Subcutaneous abdominal adipose tissue (tissue), 5 donors: Measurements from ENCODE around the gene COMMD1.
"Not testable (repeated sequence)": the region's sequence is repeated elsewhere in the genome, so short reads cannot be mapped to it uniquely, and the experiment has no call there.

Source experiments
- H3K27ac ChIP-seq: one replicate; pipeline ENCODE4 v1.7.0; 2013; ENCODE audit warnings: low read depth, mild to moderate bottlenecking, inconsistent platforms, low read length, moderate library complexity
- H3K27me3 ChIP-seq, 5 donors: one replicate each; pipeline ENCODE4 v1.7.0; 2013; ENCODE audit warnings: low read length in 5 of 5, inconsistent platforms in 1 of 5; ENCODE audit not compliant: control insufficient read depth in 5 of 5, insufficient read depth in 4 of 5
- H3K36me3 ChIP-seq, 5 donors: one replicate each; pipeline ENCODE4 v1.7.0; 2013; ENCODE audit warnings: low read length in 5 of 5; ENCODE audit not compliant: control insufficient read depth in 5 of 5, insufficient read depth in 5 of 5
- H3K4me1 ChIP-seq, 5 donors: one replicate each; pipeline ENCODE4 v1.7.0; 2013; ENCODE audit warnings: low read length in 5 of 5, mild to moderate bottlenecking in 3 of 5, moderate library complexity in 1 of 5; ENCODE audit not compliant: control insufficient read depth in 5 of 5, insufficient read depth in 5 of 5
- H3K4me3 ChIP-seq, 5 donors: one replicate each; pipeline ENCODE4 v1.7.0; 2013; ENCODE audit warnings: low read length in 5 of 5, low read depth in 1 of 5
- H3K9ac ChIP-seq, 5 donors: one replicate each; pipeline ENCODE4 v1.7.0; 2013; ENCODE audit warnings: low read length in 5 of 5, mild to moderate bottlenecking in 4 of 5, moderate library complexity in 3 of 5
- H3K9me3 ChIP-seq, 5 donors: one replicate each; pipeline ENCODE4 v1.7.0; 2013; ENCODE audit warnings: low read length in 5 of 5; ENCODE audit not compliant: control insufficient read depth in 5 of 5
- donor health status: healthy.
- donor health status: healthy.
- donor health status: healthy.
- donor health status: healthy.
- donor health status: healthy.

COMMD1 gene

DNA sequence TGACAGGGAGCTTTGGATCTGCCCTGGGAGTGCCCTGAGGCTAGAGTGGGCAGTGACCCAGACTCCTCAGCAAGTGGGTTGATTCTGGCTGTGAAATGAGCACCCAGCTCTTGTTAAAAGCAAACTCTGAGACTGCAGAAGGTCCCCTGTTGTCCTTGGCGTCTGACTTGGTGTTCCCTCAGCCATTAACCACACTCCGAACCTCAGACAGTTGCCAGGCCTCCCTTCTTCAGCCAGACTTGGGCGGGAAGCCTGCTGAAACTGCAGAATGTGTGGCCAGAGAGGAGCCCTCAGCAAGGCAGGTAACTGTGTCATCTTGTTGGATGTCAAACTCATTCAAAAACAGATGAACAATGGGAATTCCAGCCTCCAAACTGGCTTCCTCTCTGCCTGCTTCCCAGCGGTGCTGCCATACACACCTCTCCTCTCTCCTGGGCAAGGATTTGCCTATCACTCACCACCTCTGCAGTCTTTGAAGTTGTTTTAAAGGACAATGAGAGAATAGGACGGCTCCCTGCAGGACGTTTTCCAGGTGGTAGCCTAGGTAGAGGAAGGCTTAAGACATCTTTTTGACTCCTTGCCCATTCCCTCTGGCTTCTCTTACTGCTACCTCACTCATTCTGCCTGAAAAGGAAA is 251.5 kb downstream of the COMMD1 start:
- Histone ChIP-seq H3K27me3 (no peaks in the 10 kb centered on the region), H3K4me3 (no peak overlapping the region), H3K9ac (no peak overlapping the region), H3K27ac (no peak overlapping the region), H3K9me3 (peaks cover 0 to 8% (median 3%) of the 10 kb centered on the region in 5 donors), H3K4me1 (peaks cover 0 to 6% (median 0%) of the 10 kb centered on the region in 5 donors), H3K36me3 (no peaks in the 10 kb centered on the region)

DNA sequence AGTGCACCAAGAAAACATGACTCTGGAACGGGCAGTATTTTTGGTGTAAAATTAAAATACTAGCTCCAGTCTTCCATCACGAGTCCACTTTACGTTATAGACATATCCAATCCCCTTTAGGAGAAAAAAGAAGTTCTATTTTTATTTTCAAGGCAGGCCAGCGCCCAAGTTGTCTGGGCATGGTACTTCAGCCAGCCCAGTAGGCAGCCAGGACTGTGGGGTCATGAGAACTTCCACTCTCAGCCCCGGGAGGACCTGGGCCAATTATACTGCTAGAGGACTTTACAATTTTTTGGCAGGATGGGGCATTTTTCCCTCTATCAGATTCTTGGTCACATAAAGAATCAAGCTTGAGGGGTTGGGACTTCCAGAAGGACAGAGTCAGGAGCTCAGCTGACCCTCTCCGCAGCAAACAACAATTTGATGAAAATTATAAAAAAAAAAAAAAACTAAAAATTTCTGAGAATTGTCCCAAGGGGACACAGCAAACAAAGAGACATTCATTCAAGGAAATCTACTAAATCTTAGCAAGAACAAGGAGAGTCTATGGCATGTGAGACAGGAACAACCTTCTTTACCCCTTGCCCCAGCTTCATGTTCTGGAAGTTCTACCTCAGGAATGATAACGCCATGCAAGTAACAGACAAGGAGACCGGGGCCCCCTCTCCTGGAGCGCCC is 253.1 kb downstream of the COMMD1 start:
- Histone ChIP-seq H3K4me1 (peaks cover 0 to 6% (median 0%) of the 10 kb centered on the region in 5 donors), H3K4me3 (no peak overlapping the region), H3K9me3 (peaks cover 0 to 8% (median 3%) of the 10 kb centered on the region in 5 donors), H3K9ac (no peak overlapping the region), H3K27ac (no peak overlapping the region), H3K27me3 (no peaks in the 10 kb centered on the region), H3K36me3 (no peaks in the 10 kb centered on the region)

DNA sequence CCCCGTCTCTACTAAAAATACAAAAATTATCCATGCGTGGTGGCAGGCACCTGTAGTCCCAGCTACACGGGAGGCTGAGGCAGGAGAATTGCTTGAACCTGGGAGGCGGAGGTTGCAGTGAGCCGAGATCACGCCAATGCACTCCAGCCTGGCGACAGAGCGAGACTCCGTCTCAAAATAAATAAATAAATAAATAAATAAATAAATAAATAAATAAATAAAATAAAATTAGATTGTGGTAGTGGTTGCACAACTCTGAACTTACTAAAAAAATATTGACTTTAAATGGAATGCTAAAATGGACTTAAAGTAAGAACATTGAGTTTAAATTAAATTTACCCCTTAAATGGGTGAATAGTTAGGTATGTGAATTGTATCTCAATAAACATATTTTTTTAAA is 255.2 kb downstream of the COMMD1 start:
- not testable (repeated sequence) for H3K27me3 ChIP-seq, H3K36me3 ChIP-seq, H3K4me1 ChIP-seq, H3K9me3 ChIP-seq, H3K9ac ChIP-seq, H3K27ac ChIP-seq, H3K4me3 ChIP-seq

DNA sequence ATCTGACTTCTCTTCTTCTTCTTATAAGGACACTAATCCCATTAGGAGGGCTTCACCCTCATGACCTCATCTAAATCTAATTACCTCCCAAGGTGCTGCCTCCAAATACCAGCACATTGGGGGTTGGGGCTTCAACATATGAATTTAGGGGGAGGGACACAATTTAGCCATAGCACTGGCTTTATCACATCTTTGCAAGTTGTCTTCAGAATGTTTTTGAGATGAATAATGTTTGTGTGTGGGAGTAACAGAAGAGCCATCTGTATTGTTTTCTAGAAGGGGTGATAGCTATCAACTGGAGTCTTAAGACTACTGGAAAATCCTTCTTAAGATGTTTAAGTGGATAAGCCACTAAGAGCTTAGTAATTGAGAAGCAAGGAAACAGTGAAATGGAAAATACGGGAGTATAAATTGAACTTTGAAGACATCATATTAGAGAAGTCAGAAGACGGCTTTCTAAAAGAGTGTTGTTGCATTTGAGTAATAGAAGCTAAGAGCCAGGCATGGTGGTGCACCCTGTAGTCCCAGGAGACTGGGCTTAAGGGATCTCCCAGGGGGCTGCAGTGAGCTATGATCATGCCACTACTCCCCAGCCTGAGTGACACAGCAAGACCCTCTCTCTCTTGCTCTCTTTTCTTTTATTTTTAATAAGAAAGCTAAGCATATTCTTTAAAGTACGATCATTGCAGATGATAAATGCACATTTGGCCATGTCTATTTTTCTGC is 257.8 kb downstream of the COMMD1 start:
- peaks cover 0 to 7% (median 0%) of the 10 kb centered on the region in 5 donors for H3K4me1 ChIP-seq
- no peaks in the 10 kb centered on the region for H3K36me3 ChIP-seq
- no peak overlapping the region for H3K27ac ChIP-seq

DNA sequence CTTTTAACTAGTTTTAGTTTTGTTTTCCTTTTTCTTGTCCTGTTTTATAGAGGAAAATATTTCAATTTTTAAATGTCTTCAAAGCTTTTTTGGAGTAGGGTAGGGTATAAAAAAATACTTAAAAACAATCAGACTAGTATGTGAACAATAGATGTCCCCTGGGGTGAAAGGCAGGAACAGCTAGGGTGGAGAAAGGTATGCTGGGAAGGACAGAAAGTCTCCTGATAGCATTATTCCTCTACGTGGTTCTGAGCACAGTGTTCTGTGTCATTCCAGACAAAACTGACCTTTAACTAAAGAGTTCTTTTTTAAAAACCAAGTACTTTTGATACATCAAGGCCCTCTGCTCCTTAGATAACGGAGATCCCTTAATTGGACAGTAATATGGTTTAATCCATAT is 258.4 kb downstream of the COMMD1 start:
- Histone ChIP-seq H3K4me3 (no peak overlapping the region), H3K9ac (no peak overlapping the region), H3K36me3 (no peaks in the 10 kb centered on the region), H3K27me3 (no peaks in the 10 kb centered on the region), H3K27ac (no peak overlapping the region), H3K4me1 (peaks cover 0 to 7% (median 0%) of the 10 kb centered on the region in 5 donors), H3K9me3 (no peaks in the 10 kb centered on the region)

More for the DNA sequence above, 257.8 kb downstream of the COMMD1 start:
- Histone ChIP-seq H3K27me3 (no peaks in the 10 kb centered on the region), H3K9me3 (no peaks in the 10 kb centered on the region), H3K9ac (no peak overlapping the region), H3K4me3 (no peak overlapping the region)

DNA sequence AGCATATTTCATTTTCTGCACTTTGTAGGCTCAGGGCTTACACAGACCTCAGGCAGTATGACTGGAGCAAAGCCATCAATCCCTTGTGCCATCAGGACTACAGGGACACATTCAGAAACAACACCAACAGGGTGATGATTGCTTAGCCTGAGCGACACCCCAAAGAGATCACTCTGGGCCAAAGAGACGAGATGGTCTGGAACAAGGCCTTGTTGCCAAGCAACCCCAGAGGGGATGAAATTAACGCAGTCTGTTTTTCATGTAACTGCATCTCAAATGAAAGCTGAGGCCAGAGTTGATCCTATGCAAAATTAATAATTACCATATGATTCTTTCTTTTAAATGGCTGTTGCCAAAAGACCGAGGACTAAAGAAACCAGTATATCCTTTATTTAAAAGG is 270.3 kb downstream of the COMMD1 start:
- Histone ChIP-seq H3K9ac (no peak overlapping the region), H3K4me3 (no peak overlapping the region), H3K27me3 (no peaks in the 10 kb centered on the region), H3K4me1 (peaks cover 0 to 16% (median 11%) of the 10 kb centered on the region in 5 donors), H3K36me3 (no peaks in the 10 kb centered on the region), H3K27ac (no peak overlapping the region), H3K9me3 (no peaks in the 10 kb centered on the region)

DNA sequence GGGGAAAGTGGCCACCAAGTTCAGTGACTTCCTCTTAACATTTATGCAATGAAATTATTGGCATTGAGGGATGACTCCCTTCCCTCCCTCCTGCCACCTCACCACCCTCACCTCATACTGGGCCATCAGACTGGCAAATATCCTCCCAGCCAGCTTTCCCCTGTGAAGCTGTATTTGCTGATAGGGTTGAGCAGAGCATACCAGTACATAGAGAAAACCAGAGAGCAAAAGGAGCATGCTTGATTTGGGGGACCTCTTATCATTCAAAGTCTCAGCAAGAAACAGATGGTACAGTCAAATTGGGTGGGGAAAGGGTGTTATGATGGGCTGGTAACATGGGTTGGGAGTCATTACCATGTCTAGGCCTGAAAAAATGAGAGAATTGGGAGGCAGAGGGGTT is 271.3 kb downstream of the COMMD1 start:
- H3K9ac ChIP-seq: no peak overlapping the region
- no peak overlapping the region for H3K4me3 ChIP-seq
- no peaks in the 10 kb centered on the region for H3K9me3 ChIP-seq
- H3K4me1 ChIP-seq: peaks cover 0 to 16% (median 11%) of the 10 kb centered on the region in 5 donors
- H3K27ac ChIP-seq: peak overlapping the region; percentile 30
- no peaks in the 10 kb centered on the region for H3K36me3 ChIP-seq
- no peaks in the 10 kb centered on the region for H3K27me3 ChIP-seq

DNA sequence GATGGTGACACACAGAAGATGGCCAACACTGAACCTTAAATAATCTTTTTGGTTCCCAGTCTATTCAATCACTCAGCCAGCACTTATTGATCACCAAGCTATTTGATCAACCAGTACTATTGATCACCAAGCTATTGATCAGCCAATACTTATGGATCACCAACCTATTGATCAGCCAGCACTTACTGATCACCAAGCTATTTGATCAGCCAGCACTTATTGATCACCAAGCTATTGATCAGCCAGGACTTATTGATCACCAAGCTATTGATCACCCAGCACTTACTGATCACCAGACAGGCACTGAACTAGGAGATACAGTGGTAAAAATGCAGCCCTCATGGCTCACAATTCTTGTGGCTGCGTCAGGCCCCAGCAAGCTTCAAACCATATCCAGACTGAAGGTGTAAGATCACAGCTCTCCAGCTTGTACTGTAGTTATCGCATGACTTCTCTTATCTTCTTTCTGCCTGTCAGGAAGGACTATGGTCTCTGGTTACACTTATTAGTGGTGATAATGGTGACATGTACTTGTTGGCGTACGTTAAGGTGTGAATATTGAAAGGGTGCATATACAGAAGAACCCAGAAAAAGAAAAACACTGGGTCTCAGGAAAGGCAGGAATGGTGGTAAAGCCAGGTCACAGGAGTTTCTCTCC is 272.0 kb downstream of the COMMD1 start:
- Histone ChIP-seq H3K4me1 (peaks cover 0 to 16% (median 11%) of the 10 kb centered on the region in 5 donors), H3K9me3 (no peaks in the 10 kb centered on the region), H3K27ac (no peak overlapping the region), H3K27me3 (no peaks in the 10 kb centered on the region), H3K36me3 (no peaks in the 10 kb centered on the region), H3K4me3 (no peak overlapping the region), H3K9ac (no peak overlapping the region)

DNA sequence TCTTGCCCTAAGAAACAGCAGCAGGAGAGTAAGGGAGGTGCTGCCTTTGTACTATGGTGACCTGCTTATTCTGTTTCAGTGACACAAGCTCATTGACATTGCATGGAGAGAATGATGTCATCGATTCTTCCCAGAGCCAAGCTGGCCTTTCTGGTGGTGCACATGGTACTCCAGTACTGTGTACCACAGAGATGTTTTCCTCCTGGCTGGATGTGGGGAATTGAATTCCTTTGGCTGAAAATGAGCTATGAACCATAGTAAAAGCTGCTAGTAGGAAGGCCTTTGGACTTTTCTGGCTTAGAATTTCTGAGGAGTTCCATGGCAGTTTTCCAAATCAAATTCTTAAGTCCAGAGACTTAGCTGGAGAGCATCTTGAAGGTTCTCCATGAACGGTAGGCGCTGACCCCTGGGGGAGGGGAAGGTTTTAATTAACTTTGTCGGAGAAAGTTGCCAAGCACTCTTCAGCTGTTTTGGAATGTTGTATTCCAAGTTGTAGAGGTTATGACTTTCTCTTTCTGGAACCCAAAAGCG is 273.3 kb downstream of the COMMD1 start:
- no peak overlapping the region for H3K4me3 ChIP-seq
- no peak overlapping the region for H3K27ac ChIP-seq
- H3K4me1 ChIP-seq: peaks cover 0 to 16% (median 11%) of the 10 kb centered on the region in 5 donors
- no peak overlapping the region for H3K9ac ChIP-seq
- no peaks in the 10 kb centered on the region for H3K36me3 ChIP-seq
- no peaks in the 10 kb centered on the region for H3K9me3 ChIP-seq
- H3K27me3 ChIP-seq: no peaks in the 10 kb centered on the region
